NCI-H1694 (cell line): ENCODE measurements around the gene ZNF507.

Experiments used
- DNase-seq: peaks from one replicate; lab custom pipeline; 2025; lab: John Stamatoyannopoulos, UW

The ZNF507 gene

GRCh38 chr19:32345261-32346207 lies at the start of gene ZNF507:
TSS of gene ZNF507 (plus strand) at chr19:32345610. CDS start at chr19:32352831, 7,221 bp downstream.
- peak; percentile 60 for DNase-seq

GRCh38 chr19:32296694-32297093 lies 48.7 kb upstream of the ZNF507 start:
- no peak for DNase-seq

- DNase-seq: no peak
Observed at GRCh38 chr19:32302778-32303177, 42.6 kb upstream of the ZNF507 start.

- no peak for DNase-seq
Observed at GRCh38 chr19:32303193-32303592, 42.2 kb upstream of the ZNF507 start.

GRCh38 chr19:32307591-32307990 lies 37.8 kb upstream of the ZNF507 start:
- DNase-seq: no peak

- no peak for DNase-seq
Observed at GRCh38 chr19:32308431-32309077, 36.9 kb upstream of the ZNF507 start.

- no peak for DNase-seq
Observed at GRCh38 chr19:32309711-32310390, 35.6 kb upstream of the ZNF507 start.

GRCh38 chr19:32311371-32311770 lies 34.0 kb upstream of the ZNF507 start:
- DNase-seq: no peak

- DNase-seq: no peak
Observed at GRCh38 chr19:32313569-32314265, 31.7 kb upstream of the ZNF507 start.

GRCh38 chr19:32316034-32316433 lies 29.4 kb upstream of the ZNF507 start:
- no peak for DNase-seq

- no peak for DNase-seq
Observed at GRCh38 chr19:32317086-32317485, 28.3 kb upstream of the ZNF507 start.

- DNase-seq: no peak
Observed at GRCh38 chr19:32318884-32319520, 26.4 kb upstream of the ZNF507 start.

- DNase-seq: no peak
Observed at GRCh38 chr19:32322541-32322940, 22.9 kb upstream of the ZNF507 start.

- no peak for DNase-seq
Observed at GRCh38 chr19:32324631-32325285, 20.7 kb upstream of the ZNF507 start.

GRCh38 chr19:32330213-32330857 lies 15.1 kb upstream of the ZNF507 start:
- DNase-seq: no peak

- DNase-seq: no peak
Observed at GRCh38 chr19:32333227-32333626, 12.2 kb upstream of the ZNF507 start.

- DNase-seq: no peak
Observed at GRCh38 chr19:32336259-32337083, 8.9 kb upstream of the ZNF507 start.

GRCh38 chr19:32337084-32337808 lies 8.2 kb upstream of the ZNF507 start:
- no peak for DNase-seq

GRCh38 chr19:32339423-32339822 lies 6.0 kb upstream of the ZNF507 start:
- DNase-seq: no peak
